Body of pancreas (tissue), 4 donors: Measurements from ENCODE around the gene GATAD2B.

Source experiments
- CTCF ChIP-seq, 7 experiments: fragments of 450-650 bp in 4 of 7; fragments of 200-600 bp in 3 of 7; sonication (generic) in 3 of 7; IDR thresholded peaks; one replicate each; pipeline ENCODE4 v1.5.1; 2016 to 2019; ENCODE audit warnings: antibody characterized with exemption in 7 of 7
- POLR2A ChIP-seq, 3 donors: fragments of 450-650 bp; IDR thresholded peaks; one replicate each; pipeline ENCODE4 v1.6.1; 2016; ENCODE audit warnings: antibody characterized with exemption in 3 of 3, mild to moderate bottlenecking in 2 of 3

- no peak for TF ChIP-seq CTCF (IDR thresholded peaks at IDR 0.05)
- TF ChIP-seq POLR2A (IDR thresholded peaks at IDR 0.05) = no peak
Measured at GRCh38 chr1:153908071-153908470, 14.7 kb downstream of the GATAD2B start.
